H1 (cell line): ENCODE data around the gene TCF7L2. TPM values are rescaled to one million over a fixed set of nuclear protein-coding genes. Genes with fewer than 3 reads are reported as not detected.
A peak's percentile ranks its signal among the peaks of the same experiment; 100 is the strongest.

ENCODE experiments used
- CTCF ChIA-PET: fragments of 300-600 bp; sonication (Branson Sonifier 250); formaldehyde crosslinking; loops from one replicate; lab custom pipeline; 2021; ENCODE audit not compliant: partially characterized antibody; lab: Charles Lee
- POLR2A ChIA-PET: fragments of 300-600 bp; sonication (Branson Sonifier 250); formaldehyde crosslinking; loops from one replicate; lab custom pipeline; 2021; ENCODE audit warnings: inconsistent platforms; ENCODE audit not compliant: partially characterized antibody; lab: Charles Lee
- DNase-seq, 2 experiments: peaks; one replicate each; pipeline versions ENCODE4 v3.0.0 to v3.0.0-alpha.2; 2010 to 2022; ENCODE audit warnings: low spot score in 2 of 2, low read depth in 1 of 2, mixed read lengths in 1 of 2
- FAIRE-seq: peaks from 2 replicates; lab custom pipeline; 2011; peaks lifted over from hg19 to GRCh38; lab: Jason Lieb, UNC
- H2AFZ ChIP-seq: 2 replicates; pipeline ENCODE4 v1.8.1; 2012; ENCODE audit warnings: low read length, inconsistent platforms
- H2AK5ac ChIP-seq: 2 replicates; pipeline ENCODE4 v1.6.1; 2013; ENCODE audit warnings: low read depth, low read length
- H2BK120ac ChIP-seq: replicated peaks from 2 replicates; pipeline ENCODE3; 2013; ENCODE audit warnings: low read depth, low read length, inconsistent platforms
- H2BK12ac ChIP-seq: 2 replicates; pipeline ENCODE4 v1.6.1; 2013; ENCODE audit warnings: low read depth, low read length
- H2BK15ac ChIP-seq: 2 replicates; pipeline ENCODE4 v1.6.1; 2013; ENCODE audit warnings: low read length
- H2BK20ac ChIP-seq: 2 replicates; pipeline ENCODE4 v1.6.1; 2013; ENCODE audit warnings: low read length
- H2BK5ac ChIP-seq: 2 replicates; pipeline ENCODE4 v1.6.1; 2013; ENCODE audit warnings: low read depth, low read length
- H3K14ac ChIP-seq: 2 replicates; pipeline ENCODE4 v1.6.1; 2013; ENCODE audit warnings: inconsistent platforms; ENCODE audit not compliant: insufficient read length
- H3K18ac ChIP-seq: 2 replicates; pipeline ENCODE4 v1.6.1; 2013; ENCODE audit warnings: low read length; ENCODE audit errors: extremely low read depth
- H3K23ac ChIP-seq: 2 replicates; pipeline ENCODE4 v1.6.1; 2013; ENCODE audit warnings: inconsistent platforms; ENCODE audit not compliant: insufficient read length
- H3K23me2 ChIP-seq: 2 replicates; pipeline ENCODE4 v1.6.1; 2013; ENCODE audit warnings: low read depth, low read length
- H3K27ac ChIP-seq: 2 replicates; pipeline ENCODE4 v1.6.1; 2011; ENCODE audit warnings: low read depth, low read length, inconsistent platforms
- H3K27me3 ChIP-seq, 4 experiments: replicated peaks in 1 of 4; 1 replicate in 1 of 4; 2 replicates in 3 of 4; pipeline versions ENCODE4 v1.6.1 to v1.8.1; 2011 to 2013; ENCODE audit warnings: low read length in 3 of 4, mild to moderate bottlenecking in 3 of 4, inconsistent platforms in 2 of 4, mixed read lengths in 2 of 4, moderate library complexity in 1 of 4; ENCODE audit not compliant: control insufficient read depth in 3 of 4, insufficient read depth in 3 of 4; ENCODE audit errors: extremely low read depth in 1 of 4
- H3K36me3 ChIP-seq, 4 experiments: 2 replicates each; pipeline versions ENCODE4 v1.6.1 to v1.8.1; 2011 to 2013; ENCODE audit warnings: mild to moderate bottlenecking in 4 of 4, low read length in 3 of 4, moderate library complexity in 2 of 4, control low read depth in 1 of 4, inconsistent platforms in 1 of 4; ENCODE audit not compliant: insufficient read depth in 4 of 4, control insufficient read depth in 2 of 4
- H3K4ac ChIP-seq: replicated peaks from 2 replicates; pipeline ENCODE3; 2013; ENCODE audit warnings: low read length, low read depth, mixed read lengths, inconsistent platforms; ENCODE audit not compliant: insufficient read length
- H3K4me1 ChIP-seq, 4 experiments: replicated peaks in 1 of 4; 1 replicate in 1 of 4; 2 replicates in 3 of 4; pipeline versions ENCODE4 v1.6.1 to v1.8.1; 2011 to 2013; ENCODE audit warnings: low read length in 3 of 4, inconsistent platforms in 2 of 4, mixed read lengths in 1 of 4; ENCODE audit not compliant: insufficient read depth in 4 of 4, control insufficient read depth in 3 of 4
- H3K4me2 ChIP-seq, 2 experiments: 2 replicates each; pipeline versions ENCODE4 v1.6.1 to v1.8.1; 2011 to 2013; ENCODE audit warnings: low read depth in 2 of 2, low read length in 2 of 2, control low read depth in 1 of 2, inconsistent platforms in 1 of 2, mild to moderate bottlenecking in 1 of 2; ENCODE audit not compliant: insufficient read depth in 1 of 2
- H3K4me3 ChIP-seq, 4 experiments: fragments of 200-600, 300-600 bp in 1 of 4; sonication (generic), shearing (Covaris generic), sonication (Bioruptor Twin) in 1 of 4; 2 replicates each; pipeline versions ENCODE4 v1.5.1 to v1.8.1; 2011 to 2016; ENCODE audit warnings: low read length in 4 of 4, low read depth in 3 of 4, control low read depth in 2 of 4, inconsistent platforms in 2 of 4, mild to moderate bottlenecking in 2 of 4, mixed read lengths in 1 of 4, moderate library complexity in 1 of 4; ENCODE audit not compliant: insufficient read depth in 2 of 4; ENCODE audit errors: extremely low read depth in 1 of 4
- H3K56ac ChIP-seq: replicated peaks from 2 replicates; pipeline ENCODE3; 2013; ENCODE audit warnings: low read depth, mild to moderate bottlenecking, mixed read lengths, low read length, inconsistent platforms; ENCODE audit not compliant: insufficient read length
- H3K79me1 ChIP-seq: 2 replicates; pipeline ENCODE4 v1.6.1; 2013; ENCODE audit warnings: low read depth, low read length, control low read depth
- H3K79me2 ChIP-seq, 2 experiments: 2 replicates each; pipeline versions ENCODE4 v1.6.1 to v1.8.1; 2012 to 2013; ENCODE audit warnings: low read length in 2 of 2, mild to moderate bottlenecking in 2 of 2, inconsistent platforms in 1 of 2; ENCODE audit not compliant: insufficient read depth in 2 of 2, control insufficient read depth in 1 of 2
- H3K9ac ChIP-seq, 4 experiments: replicated peaks in 1 of 4; 1 replicate in 1 of 4; 2 replicates in 3 of 4; pipeline versions ENCODE4 v1.6.1 to v1.8.1; 2011 to 2013; ENCODE audit warnings: low read depth in 3 of 4, low read length in 3 of 4, control low read depth in 2 of 4, mild to moderate bottlenecking in 2 of 4, moderate library complexity in 2 of 4, inconsistent platforms in 1 of 4; ENCODE audit errors: extremely low read depth in 1 of 4
- H3K9me3 ChIP-seq, 2 experiments: 2 replicates each; pipeline versions ENCODE4 v1.6.1 to v1.8.1; 2012 to 2013; ENCODE audit warnings: mild to moderate bottlenecking in 2 of 2, moderate library complexity in 2 of 2, control low read depth in 1 of 2, inconsistent platforms in 1 of 2, low read depth in 1 of 2, low read length in 1 of 2, mixed read lengths in 1 of 2; ENCODE audit not compliant: insufficient read depth in 2 of 2
- H4K20me1 ChIP-seq, 2 experiments: replicated peaks in 1 of 2; 2 replicates each; pipeline versions ENCODE3 to v1.8.1; 2011 to 2013; ENCODE audit warnings: inconsistent platforms in 2 of 2, low read length in 2 of 2, mild to moderate bottlenecking in 1 of 2; ENCODE audit not compliant: insufficient read depth in 2 of 2, control insufficient read depth in 1 of 2
- H4K5ac ChIP-seq: 2 replicates; pipeline ENCODE4 v1.6.1; 2013; ENCODE audit warnings: low read length, low read depth, mixed read lengths, inconsistent platforms; ENCODE audit not compliant: insufficient read length
- H4K8ac ChIP-seq: 2 replicates; pipeline ENCODE4 v1.8.0; 2013; ENCODE audit warnings: mild to moderate bottlenecking, moderate library complexity, low read length, inconsistent platforms; ENCODE audit not compliant: insufficient read depth; ENCODE audit errors: extremely low read depth
- H4K91ac ChIP-seq: replicated peaks from 2 replicates; pipeline ENCODE3; 2013; ENCODE audit warnings: low read length, mixed read lengths, inconsistent platforms; ENCODE audit not compliant: insufficient read length
- EP300 ChIP-seq, 2 experiments: IDR thresholded peaks; 1 replicate in 1 of 2; 2 replicates in 1 of 2; pipeline ENCODE4 v1.6.1; 2011 to 2012; ENCODE audit warnings: low read depth in 2 of 2, low read length in 2 of 2, mild to moderate bottlenecking in 2 of 2, borderline replicate concordance in 1 of 2, inconsistent platforms in 1 of 2, moderate library complexity in 1 of 2
- POU5F1 ChIP-seq: IDR thresholded peaks from 2 replicates; pipeline ENCODE4 v1.6.1; 2011; ENCODE audit warnings: low read depth, mild to moderate bottlenecking, low read length, moderate library complexity
- WGBS, 2 experiments: shearing (Covaris generic) in 1 of 2; methylation state at CpG; one replicate each; pipeline versions ENCODE4 v1.1.6 to v1.1.7; 2013 to 2015; ENCODE audit warnings: low lambda C conversion rate in 2 of 2, mixed read lengths in 2 of 2, inconsistent platforms in 1 of 2, low coverage in 1 of 2, missing lambda C conversion rate in 1 of 2; ENCODE audit not compliant: insufficient replicate concordance in 2 of 2, insufficient coverage in 1 of 2, insufficient read length in 1 of 2; ENCODE audit errors: extremely low coverage in 1 of 2, missing lambda C conversion rate in 1 of 2; 5-methylcytosine and 5-hydroxymethylcytosine counted together
- polyA plus RNA-seq, 7 experiments: library from polyadenylated mRNA; depleted of rRNA in 3 of 7; stranded (reverse) in 5 of 7; unstranded in 2 of 7; fragments of >200 nt in 5 of 7; fragments of 200-250 nt in 2 of 7; gene quantifications; 1 replicate in 5 of 7; 2 replicates in 1 of 7; 4 replicates in 1 of 7; pipeline versions ENCODE4 v1.2.1 to v1.2.3, GENCODE V29; 2011 to 2013; ENCODE audit warnings: missing spikeins in 2 of 7, mixed read lengths in 2 of 7
- total RNA-seq: library from RNA; stranded (reverse); fragmentation: NEBNext Ultra II Directional; extraction: Animal tissue kit (Norgen Biotek cat#: 25700); gene quantifications from 2 replicates; pipeline ENCODE4 v1.2.1, GENCODE V29; 2021

The TCF7L2 gene
- total and polyA plus RNA-seq, 2 of the 8 experiments (the other 6 are each of a cell fraction or from before 2014, with no cell fraction given), result 33.9 to 67.3 TPM

GRCh38 chr10:113127901-113128283 is 177.8 kb downstream of the TCF7L2 start:
- Histone ChIP-seq H2BK120ac (no peak overlapping the region), H3K4me1 (peaks cover 25 to 39% (median 34%) of the 10 kb centered on the region in 4 experiments), H3K79me2 (peaks cover 6 to 93% of the 10 kb centered on the region in 2 experiments), H3K23me2 (peaks cover 6% of the 10 kb centered on the region), H3K36me3 (no peaks in the 10 kb centered on the region), H2BK5ac (no peak overlapping the region), H3K9ac (no peak overlapping the region), H4K8ac (no peak overlapping the region), H3K18ac (no peak overlapping the region), H2BK15ac (no peak overlapping the region), H3K14ac (no peak overlapping the region), H3K9me3 (no peaks in the 10 kb centered on the region), H4K5ac (no peak overlapping the region), H2AK5ac (no peak overlapping the region), H3K4ac (no peak overlapping the region), H2BK20ac (no peak overlapping the region), H2AFZ (no peak overlapping the region), H3K4me3 (peak overlapping the region in 3 of 4 experiments; percentile 24 to 34 (median 25); a peak in 3 of 8 replicates), H3K27me3 (no peaks in the 10 kb centered on the region), H3K23ac (no peak overlapping the region), H3K56ac (no peak overlapping the region), H2BK12ac (no peak overlapping the region), H3K4me2 (peak overlapping the region; percentile 6 to 64; a peak in 2 of 4 replicates), H4K20me1 (peaks cover 10 to 28% of the 10 kb centered on the region in 2 experiments), H3K27ac (no peak overlapping the region), H3K79me1 (peaks cover 10% of the 10 kb centered on the region), H4K91ac (no peak overlapping the region)
- ChIA-PET CTCF (interaction anchor here (0.8 to 1.5 kb wide), 8 partner anchors 8 to 467 kb away, joined by 3 to 4 read pairs (median 3); no protein-coding TSS in a partner anchor), POLR2A (interaction anchor here (0.7 to 1.1 kb wide), 2 partner anchors 8 to 570 kb away, joined by 3 to 5 read pairs; no protein-coding TSS in a partner anchor)
- FAIRE-seq, result no peak
- WGBS, 2 experiments, result 50% methylated on average over 6 of the region's 6 CpGs; no CpG with 5 or more reads in 1 of the 2 experiments
- no peak for DNase-seq
- no peak for TF ChIP-seq POU5F1
- TF ChIP-seq EP300 (IDR thresholded peaks at IDR 0.05; ENCODE audit: borderline replicate concordance in 1 of 2, low read depth in 2 of 2, low read length in 2 of 2), result no peak
